GM12864 (cell line): ENCODE data around the gene BMERB1.

Experiments
- DNase-seq: peaks from one replicate; pipeline ENCODE4 v3.0.0-alpha.2; 2011; ENCODE audit warnings: low read depth
- H3K4me3 ChIP-seq: 2 replicates; pipeline ENCODE4 v1.5.1; 2011; ENCODE audit warnings: mild to moderate bottlenecking, low read depth, low read length, control low read depth
- CTCF ChIP-seq: IDR thresholded peaks from 2 replicates; pipeline ENCODE4 v1.5.1; 2011; ENCODE audit warnings: low read depth, mild to moderate bottlenecking, moderate library complexity, low read length, control low read depth, inconsistent platforms; ENCODE audit errors: missing control alignments

Gene BMERB1

DNA sequence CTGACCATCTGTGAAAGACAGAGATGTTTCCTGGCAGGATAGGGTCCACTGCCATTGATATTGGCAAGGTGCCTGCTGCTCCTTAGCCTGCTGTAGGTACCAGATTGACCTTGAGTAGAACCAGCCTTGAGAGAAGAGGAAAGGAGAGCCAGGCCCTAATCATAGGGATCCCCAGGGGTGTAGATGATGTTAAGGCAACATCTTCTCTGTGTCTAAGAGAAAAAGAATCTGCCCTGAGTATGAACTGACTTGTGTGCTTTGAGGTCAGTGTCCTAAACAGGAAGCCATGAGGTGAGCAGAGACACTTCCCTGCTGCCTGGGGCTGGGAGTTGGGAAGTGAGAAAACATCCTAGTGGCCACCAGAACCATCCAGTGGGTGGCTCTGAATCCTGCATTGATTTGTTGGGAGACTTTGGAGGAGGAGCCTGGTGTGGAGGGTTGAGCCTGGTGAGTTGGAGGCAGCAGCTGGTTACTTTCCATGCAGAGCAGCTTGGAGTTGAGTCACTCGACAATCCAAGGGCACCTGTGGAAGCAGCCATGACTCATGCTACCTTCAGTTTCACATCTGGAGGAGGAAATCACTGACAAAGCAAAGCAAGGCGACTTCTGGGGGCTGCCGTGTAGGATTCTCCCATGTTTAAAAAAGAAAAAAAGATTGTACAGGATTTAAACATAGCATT lies 47.8 kb downstream of the BMERB1 start:
- no peak for DNase-seq
- no peak for TF ChIP-seq CTCF

GRCh38 chr16:15482748-15483298 lies 48.4 kb downstream of the BMERB1 start:
- no peak overlapping the region for H3K4me3 ChIP-seq
- no peak for DNase-seq
- TF ChIP-seq CTCF = no peak

More for the DNA sequence above, 47.8 kb downstream of the BMERB1 start:
- no peak overlapping the region for H3K4me3 ChIP-seq

DNA sequence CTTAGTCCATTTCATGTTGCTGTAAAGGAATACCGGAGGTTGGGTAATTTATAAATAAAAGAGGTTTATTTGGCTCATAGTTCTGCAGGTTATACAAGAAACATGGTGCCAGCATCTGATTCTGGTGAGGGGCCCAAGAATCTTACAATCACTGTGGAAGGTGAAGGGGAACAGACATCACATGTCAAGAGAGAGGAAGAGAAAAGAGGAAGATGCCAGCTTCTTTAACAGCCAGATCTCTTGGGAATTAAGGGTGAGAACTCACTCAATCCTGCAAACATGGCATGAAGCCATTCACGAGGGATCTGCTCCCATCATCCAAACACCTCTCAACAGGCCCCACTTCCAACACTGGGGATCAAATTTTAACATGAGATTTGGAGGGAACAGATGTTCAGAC lies 49.5 kb downstream of the BMERB1 start:
- TF ChIP-seq CTCF = no peak
- H3K4me3 ChIP-seq = no peak overlapping the region
- DNase-seq = no peak

DNA sequence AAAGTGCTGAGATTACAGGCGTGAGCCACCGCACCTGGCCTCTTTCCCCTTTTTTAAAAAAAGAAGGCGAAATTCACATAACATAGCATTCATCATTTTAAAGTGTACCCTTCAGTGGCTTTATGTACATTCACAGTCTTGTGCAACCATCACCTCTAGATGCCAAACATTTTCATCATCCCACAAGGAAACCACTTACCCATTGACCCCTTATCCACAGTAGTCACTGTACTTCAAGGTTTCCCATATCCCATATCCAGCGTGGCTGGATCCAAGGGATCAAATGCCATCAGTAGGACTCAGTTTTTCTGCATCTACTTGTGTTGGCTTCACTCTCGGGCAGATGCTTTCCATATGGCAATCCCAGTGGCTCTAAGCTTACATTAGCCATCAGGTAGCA lies 50.3 kb downstream of the BMERB1 start:
- no peak for TF ChIP-seq CTCF
- no peak overlapping the region for H3K4me3 ChIP-seq
- DNase-seq = no peak

- no peak for DNase-seq
- TF ChIP-seq CTCF = no peak
- no peak overlapping the region for H3K4me3 ChIP-seq
These were observed 50.8 kb downstream of the BMERB1 start for GRCh38 chr16:15485175-15485574.

DNA sequence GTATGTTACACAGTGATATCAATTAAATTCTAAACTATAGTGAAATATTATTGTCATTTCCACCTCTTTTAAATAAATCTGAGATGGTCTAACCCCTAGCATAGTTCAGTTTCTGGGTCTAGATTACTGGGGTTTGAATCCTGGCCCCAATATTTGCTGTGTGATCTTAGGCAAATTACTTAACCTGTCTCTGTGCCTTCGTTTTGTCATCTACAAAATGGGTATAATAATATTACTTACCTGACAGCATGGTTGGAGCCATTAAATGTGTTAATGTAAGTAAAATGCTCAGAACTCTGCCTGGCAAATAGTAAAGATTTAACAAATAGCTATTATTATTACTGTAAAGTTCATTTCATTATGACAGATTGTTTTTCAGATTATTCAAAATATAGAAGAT lies 52.3 kb downstream of the BMERB1 start:
- no peak overlapping the region for H3K4me3 ChIP-seq
- no peak for TF ChIP-seq CTCF
- no peak for DNase-seq
